GM10266 (cell line): Measurements from ENCODE around the gene CDC42BPG.

ENCODE experiments used
- DNase-seq: peaks from one replicate; pipeline ENCODE4 v3.0.0; 2012; ENCODE audit errors: extremely low spot score
- TF ChIP-seq, protein P1 (sequence below): IDR thresholded peaks from 2 replicates; pipeline ENCODE4 v1.5.1; 2012; ENCODE audit warnings: mild to moderate bottlenecking, low read depth; ENCODE audit not compliant: control insufficient read depth, insufficient read depth; ENCODE audit errors: missing control alignments

Gene CDC42BPG

DNA sequence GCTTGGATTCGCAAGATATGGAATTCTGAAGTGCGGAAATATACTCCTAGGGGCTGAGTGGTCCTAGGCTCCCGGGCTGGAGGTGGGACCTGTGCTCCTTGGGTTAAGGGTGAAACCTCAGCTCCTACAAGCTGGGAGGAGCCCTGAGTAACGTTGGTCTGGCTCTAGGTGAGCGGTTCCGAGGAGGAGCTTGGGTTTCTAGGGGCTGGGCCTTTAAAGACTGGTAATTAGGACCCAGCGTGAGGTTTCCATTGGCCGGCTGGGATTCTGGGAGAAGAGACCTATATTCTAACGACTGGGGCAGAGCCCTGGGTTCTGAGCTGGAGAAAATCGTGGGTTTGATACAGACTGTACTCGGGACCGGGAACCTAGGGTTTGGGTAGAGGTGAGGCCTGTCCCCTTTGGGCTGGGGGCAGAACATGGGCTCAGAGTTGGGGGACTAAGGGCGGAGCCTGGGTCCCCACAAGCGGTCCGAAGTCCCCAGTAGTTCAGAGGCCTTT, 40.6 kb downstream of the CDC42BPG start:
- no peak for DNase-seq
- TF ChIP-seq, protein P1, sequence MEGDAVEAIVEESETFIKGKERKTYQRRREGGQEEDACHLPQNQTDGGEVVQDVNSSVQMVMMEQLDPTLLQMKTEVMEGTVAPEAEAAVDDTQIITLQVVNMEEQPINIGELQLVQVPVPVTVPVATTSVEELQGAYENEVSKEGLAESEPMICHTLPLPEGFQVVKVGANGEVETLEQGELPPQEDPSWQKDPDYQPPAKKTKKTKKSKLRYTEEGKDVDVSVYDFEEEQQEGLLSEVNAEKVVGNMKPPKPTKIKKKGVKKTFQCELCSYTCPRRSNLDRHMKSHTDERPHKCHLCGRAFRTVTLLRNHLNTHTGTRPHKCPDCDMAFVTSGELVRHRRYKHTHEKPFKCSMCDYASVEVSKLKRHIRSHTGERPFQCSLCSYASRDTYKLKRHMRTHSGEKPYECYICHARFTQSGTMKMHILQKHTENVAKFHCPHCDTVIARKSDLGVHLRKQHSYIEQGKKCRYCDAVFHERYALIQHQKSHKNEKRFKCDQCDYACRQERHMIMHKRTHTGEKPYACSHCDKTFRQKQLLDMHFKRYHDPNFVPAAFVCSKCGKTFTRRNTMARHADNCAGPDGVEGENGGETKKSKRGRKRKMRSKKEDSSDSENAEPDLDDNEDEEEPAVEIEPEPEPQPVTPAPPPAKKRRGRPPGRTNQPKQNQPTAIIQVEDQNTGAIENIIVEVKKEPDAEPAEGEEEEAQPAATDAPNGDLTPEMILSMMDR: no peak

DNA sequence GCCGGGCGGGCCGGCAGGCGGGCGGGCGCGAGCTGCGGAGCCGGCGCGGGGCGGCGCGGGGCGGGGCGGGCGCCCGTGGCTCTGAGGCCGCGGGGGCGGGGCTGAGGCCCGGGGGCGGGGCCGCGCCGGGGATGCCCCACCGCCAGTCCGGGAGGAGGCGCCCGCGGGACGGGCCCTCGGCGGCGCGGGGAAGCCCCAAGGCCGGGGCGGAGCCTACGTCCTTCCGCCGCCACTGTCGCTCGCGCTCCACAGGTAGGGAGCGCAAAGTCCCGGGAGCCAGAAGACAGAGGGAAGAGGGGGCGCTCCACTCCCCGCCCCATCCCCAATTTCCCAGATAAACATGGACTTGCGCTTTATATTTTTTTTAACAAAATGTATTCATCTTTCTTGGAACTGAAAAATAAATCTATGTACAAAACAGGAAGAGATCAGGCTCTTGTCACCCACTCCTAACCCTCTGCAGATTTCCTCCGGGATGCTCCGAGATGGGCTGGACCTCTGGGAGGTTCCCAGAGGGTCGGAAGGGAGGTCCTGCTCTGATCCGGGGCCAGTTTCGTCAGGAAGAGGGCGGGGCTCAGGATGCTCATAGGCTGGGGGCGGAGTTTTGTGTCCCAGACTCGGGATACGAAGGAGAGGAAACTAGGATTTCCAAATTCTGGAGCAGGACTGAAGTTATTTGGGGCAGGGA, 41.2 kb downstream of the CDC42BPG start, which contains the start of gene MAP4K2:
TSS of gene MAP4K2 (minus strand) at position 57 of the 688 bp plus-strand sequence. CDS start 65 bp downstream, outside the sequence.
- TF ChIP-seq, protein P1: peak; percentile 4

DNA sequence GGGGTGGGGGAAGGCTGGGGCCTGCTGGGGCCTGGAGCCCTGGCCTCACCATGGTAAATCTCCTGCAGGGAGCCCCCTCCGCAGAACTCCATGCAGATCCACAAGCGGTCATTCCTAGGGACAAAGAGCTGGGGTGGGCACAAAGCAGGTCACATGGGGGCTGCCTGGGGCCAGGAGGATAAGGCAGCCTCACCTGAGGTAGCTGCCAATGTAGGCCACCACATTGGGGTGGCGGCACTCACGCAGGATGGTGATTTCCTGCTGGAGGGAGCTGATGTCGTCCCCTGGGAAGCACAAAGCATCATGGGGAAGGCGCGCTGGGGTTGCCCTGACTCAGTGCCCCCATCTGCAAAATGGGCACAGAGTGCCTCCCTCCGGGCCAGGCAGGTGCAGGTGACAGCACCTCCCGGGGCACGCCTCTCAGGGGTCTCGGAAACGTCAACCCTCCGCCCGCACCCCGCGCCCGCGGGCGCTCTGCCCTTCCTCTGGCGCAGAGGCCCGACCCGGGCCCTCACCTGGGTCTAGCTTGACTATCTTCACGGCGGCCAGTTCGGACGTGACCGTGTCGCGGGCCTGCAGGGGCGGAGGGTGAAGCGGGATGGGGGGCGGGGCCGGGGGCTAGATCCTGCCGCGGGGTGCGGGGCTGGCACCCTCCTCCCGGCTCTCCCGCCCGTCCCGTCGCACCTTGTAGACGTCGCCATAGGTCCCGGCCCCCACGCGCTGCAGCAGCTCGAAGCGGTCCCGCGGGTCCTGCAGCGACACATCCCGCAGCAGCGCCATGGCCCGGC, 41.9 kb downstream of the CDC42BPG start:
- no peak for DNase-seq
- TF ChIP-seq, protein P1: no peak

More for the DNA sequence above, 41.2 kb downstream of the CDC42BPG start, which contains the start of gene MAP4K2:
- DNase-seq: peak; percentile 99

DNA sequence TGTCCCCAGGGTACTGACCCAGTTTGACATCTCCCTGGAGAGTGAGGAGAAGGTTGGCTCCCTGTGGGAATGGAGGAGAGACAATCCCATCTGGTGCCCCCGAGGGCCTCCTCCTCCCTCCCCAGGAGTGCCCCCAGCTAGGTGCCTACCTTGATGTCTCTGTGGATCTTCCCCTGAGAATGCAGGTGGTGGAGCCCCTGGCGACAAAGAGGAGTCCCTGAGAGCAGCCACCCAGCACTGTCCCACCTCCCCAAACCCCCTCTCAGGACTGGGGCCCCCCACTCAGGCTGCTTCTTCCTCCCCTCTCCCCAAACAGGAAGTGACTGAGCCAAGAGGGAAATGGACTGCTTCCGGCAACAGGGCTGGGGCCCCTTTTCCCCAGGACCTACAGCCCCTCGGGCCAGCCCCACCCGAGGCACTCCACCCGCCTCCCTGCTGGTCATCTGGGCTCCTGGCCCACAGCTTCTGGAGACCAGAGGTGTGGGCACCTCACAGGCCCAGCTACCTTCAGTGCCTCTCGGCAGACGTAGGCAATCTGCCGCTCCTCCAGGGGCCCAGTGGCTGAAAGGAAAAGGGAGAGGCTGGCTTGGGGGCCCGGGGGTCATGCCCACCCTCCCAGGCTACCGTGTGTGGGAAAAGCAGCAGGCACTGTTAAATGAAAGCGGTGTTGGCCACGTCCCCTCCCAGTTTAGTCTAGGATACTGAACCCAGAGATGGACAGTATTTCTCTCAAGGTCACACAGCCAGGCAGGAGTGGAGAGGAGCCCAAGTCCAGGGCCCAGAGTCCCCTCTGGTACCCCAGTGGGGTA, 42.7 kb downstream of the CDC42BPG start:
- TF ChIP-seq, protein P1: no peak
- DNase-seq: no peak

DNA sequence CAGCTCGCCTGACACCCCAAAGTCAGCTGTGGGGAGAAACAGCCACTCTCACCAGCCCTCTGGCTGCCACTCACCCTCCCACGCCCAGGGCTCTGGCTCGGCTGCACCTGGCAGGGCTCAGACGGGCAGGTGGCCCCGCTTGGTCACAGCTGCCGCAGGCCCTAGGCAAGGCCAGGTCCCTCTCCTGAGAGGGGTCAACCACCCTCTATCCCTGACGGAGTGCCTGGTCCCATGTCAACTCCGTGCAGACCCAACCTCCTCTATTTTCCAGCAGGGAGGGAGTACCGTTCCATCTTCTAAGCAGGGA, 43.3 kb downstream of the CDC42BPG start:
- TF ChIP-seq, protein P1: no peak
- no peak for DNase-seq

DNA sequence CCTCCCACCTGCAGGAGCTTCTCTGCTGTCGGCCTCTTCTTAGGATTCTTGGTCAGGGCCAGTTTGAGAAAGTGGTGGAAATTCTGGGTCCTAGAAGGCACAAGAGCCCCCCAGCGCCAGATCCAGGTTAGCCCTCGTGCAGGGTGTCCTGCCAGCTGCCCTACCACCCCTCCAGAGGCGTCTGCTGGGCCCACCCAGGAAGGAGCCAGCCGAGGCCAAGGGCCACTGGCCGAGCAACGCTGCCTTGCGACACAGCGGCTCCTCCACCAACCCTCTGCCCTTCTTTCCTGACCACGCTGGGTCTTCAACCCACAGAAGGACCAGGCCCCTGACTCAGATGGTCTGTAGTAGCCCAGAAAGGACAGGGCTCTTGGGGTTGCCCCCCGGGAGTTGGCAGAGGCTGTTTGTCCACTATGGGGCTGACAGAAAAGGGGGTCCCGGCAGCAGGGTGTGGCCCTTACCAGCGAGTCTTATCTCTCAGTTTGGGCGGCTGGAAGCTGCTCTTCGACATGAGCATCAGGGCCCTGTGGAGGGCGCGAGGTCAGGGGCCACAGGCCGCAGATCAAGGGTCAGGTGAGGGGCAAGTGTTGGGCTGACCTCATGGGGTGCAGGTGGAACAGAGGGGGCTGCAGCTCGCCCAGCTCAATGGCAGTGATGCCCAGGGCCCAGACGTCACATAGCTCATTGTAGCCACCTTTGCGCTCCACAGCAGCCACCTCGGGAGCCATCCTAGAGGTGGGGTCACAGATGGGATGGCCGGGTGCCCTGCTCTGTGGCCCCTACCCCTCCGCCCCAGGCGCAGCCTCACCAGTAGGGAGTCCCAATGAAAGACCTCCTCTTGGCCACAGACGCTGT, 43.9 kb downstream of the CDC42BPG start:
- TF ChIP-seq, protein P1: no peak
- no peak for DNase-seq
